ENCODE data around the gene GTF2E1.

GTF2E1 gene

DNA sequence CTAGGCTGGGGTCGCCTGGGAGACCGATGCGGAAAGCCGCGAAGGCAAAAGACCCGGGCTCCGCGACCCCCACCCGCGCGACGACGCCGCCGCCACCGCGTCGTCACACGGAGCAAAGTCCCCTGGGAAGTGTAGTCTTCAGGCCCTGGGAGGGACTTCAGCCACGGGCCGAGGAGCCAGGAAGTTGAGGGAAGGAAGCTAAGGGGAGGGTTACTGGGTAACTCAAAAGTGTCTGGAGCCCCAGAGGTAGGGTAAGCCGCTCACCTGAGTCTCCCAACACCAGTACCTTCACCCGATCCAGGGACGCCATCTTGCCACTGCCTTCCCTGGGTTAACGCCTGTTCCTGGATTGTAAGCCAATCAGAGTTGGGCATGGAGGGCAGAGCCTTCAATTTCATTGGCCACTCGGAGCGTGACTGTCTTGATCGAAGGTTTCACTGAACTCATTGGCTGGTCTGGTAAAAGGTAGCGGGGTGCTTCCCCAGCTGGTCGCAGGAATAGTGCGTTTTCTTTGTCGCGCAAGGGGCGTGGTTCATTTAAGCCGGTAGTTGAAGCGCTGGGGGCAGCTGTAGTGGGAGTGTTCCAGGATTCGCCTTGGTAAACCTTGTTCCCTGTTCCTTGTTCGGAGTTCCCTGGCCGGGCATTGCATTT, at the start of gene GTF2E1, which contains the start of gene RABL3 (continued):
- TF ChIP-seq, protein P1, sequence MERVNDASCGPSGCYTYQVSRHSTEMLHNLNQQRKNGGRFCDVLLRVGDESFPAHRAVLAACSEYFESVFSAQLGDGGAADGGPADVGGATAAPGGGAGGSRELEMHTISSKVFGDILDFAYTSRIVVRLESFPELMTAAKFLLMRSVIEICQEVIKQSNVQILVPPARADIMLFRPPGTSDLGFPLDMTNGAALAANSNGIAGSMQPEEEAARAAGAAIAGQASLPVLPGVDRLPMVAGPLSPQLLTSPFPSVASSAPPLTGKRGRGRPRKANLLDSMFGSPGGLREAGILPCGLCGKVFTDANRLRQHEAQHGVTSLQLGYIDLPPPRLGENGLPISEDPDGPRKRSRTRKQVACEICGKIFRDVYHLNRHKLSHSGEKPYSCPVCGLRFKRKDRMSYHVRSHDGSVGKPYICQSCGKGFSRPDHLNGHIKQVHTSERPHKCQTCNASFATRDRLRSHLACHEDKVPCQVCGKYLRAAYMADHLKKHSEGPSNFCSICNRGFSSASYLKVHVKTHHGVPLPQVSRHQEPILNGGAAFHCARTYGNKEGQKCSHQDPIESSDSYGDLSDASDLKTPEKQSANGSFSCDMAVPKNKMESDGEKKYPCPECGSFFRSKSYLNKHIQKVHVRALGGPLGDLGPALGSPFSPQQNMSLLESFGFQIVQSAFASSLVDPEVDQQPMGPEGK (tag by site-specific recombination; IDR thresholded peaks at IDR 0.05) = peak; percentile 48
- TF ChIP-seq ZSCAN23 (tag by site-specific recombination; IDR thresholded peaks at IDR 0.05) (no peak), OVOL3 (tag by site-specific recombination; IDR thresholded peaks at IDR 0.05) (no peak), ZXDB (tag by site-specific recombination; IDR thresholded peaks at IDR 0.05) (peak; percentile 62), ZNF10 (tag by site-specific recombination; IDR thresholded peaks at IDR 0.05) (0 out of 2 replicates have a peak, but pooled peaks have one; percentile 21), GLIS1 (tag by site-specific recombination; IDR thresholded peaks at IDR 0.05) (peak; percentile 45; the same call in 1 of the 2 replicates), GLIS2 (tag by site-specific recombination; IDR thresholded peaks at IDR 0.05) (peak; percentile 48), ZNF341 (tag by site-specific recombination; IDR thresholded peaks at IDR 0.05; ENCODE audit: low read depth) (peak; percentile 62), ZNF335 (tag by site-specific recombination; conservative IDR thresholded peaks at IDR 0.05) (peak; percentile 77), SETDB1 (IDR thresholded peaks at IDR 0.05; ENCODE audit: insufficient read length, low read length) (peak; percentile 12), KLF10 (tag by site-specific recombination; IDR thresholded peaks at IDR 0.05) (peak; percentile 73)
- TF ChIP-seq, protein P2, sequence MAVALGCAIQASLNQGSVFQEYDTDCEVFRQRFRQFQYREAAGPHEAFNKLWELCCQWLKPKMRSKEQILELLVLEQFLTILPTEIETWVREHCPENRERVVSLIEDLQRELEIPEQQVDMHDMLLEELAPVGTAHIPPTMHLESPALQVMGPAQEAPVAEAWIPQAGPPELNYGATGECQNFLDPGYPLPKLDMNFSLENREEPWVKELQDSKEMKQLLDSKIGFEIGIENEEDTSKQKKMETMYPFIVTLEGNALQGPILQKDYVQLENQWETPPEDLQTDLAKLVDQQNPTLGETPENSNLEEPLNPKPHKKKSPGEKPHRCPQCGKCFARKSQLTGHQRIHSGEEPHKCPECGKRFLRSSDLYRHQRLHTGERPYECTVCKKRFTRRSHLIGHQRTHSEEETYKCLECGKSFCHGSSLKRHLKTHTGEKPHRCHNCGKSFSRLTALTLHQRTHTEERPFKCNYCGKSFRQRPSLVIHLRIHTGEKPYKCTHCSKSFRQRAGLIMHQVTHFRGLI (tag by site-specific recombination; IDR thresholded peaks at IDR 0.05) = no peak
- TF ChIP-seq, protein P3, sequence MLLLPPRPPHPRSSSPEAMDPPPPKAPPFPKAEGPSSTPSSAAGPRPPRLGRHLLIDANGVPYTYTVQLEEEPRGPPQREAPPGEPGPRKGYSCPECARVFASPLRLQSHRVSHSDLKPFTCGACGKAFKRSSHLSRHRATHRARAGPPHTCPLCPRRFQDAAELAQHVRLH (tag by site-specific recombination; IDR thresholded peaks at IDR 0.05) = peak; percentile 97
- TF ChIP-seq, protein P4, sequence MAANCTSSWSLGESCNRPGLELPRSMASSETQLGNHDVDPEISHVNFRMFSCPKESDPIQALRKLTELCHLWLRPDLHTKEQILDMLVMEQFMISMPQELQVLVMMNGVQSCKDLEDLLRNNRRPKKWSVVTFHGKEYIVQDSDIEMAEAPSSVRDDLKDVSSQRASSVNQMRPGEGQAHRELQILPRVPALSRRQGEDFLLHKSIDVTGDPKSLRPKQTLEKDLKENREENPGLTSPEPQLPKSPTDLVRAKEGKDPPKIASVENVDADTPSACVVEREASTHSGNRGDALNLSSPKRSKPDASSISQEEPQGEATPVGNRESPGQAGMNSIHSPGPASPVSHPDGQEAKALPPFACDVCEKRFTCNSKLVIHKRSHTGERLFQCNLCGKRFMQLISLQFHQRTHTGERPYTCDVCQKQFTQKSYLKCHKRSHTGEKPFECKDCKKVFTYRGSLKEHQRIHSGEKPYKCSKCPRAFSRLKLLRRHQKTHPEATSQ (tag by site-specific recombination; IDR thresholded peaks at IDR 0.05) = no peak
- TF ChIP-seq, protein P5, sequence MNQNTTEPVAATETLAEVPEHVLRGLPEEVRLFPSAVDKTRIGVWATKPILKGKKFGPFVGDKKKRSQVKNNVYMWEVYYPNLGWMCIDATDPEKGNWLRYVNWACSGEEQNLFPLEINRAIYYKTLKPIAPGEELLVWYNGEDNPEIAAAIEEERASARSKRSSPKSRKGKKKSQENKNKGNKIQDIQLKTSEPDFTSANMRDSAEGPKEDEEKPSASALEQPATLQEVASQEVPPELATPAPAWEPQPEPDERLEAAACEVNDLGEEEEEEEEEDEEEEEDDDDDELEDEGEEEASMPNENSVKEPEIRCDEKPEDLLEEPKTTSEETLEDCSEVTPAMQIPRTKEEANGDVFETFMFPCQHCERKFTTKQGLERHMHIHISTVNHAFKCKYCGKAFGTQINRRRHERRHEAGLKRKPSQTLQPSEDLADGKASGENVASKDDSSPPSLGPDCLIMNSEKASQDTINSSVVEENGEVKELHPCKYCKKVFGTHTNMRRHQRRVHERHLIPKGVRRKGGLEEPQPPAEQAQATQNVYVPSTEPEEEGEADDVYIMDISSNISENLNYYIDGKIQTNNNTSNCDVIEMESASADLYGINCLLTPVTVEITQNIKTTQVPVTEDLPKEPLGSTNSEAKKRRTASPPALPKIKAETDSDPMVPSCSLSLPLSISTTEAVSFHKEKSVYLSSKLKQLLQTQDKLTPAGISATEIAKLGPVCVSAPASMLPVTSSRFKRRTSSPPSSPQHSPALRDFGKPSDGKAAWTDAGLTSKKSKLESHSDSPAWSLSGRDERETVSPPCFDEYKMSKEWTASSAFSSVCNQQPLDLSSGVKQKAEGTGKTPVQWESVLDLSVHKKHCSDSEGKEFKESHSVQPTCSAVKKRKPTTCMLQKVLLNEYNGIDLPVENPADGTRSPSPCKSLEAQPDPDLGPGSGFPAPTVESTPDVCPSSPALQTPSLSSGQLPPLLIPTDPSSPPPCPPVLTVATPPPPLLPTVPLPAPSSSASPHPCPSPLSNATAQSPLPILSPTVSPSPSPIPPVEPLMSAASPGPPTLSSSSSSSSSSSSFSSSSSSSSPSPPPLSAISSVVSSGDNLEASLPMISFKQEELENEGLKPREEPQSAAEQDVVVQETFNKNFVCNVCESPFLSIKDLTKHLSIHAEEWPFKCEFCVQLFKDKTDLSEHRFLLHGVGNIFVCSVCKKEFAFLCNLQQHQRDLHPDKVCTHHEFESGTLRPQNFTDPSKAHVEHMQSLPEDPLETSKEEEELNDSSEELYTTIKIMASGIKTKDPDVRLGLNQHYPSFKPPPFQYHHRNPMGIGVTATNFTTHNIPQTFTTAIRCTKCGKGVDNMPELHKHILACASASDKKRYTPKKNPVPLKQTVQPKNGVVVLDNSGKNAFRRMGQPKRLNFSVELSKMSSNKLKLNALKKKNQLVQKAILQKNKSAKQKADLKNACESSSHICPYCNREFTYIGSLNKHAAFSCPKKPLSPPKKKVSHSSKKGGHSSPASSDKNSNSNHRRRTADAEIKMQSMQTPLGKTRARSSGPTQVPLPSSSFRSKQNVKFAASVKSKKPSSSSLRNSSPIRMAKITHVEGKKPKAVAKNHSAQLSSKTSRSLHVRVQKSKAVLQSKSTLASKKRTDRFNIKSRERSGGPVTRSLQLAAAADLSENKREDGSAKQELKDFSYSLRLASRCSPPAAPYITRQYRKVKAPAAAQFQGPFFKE (tag by site-specific recombination; IDR thresholded peaks at IDR 0.05; ENCODE audit: borderline replicate concordance) = no peak

Measured in HEK293 (cell line).